HepG2 (cell line): ENCODE data around the gene SPACDR. TPM values are rescaled to one million over a fixed set of nuclear protein-coding genes. Genes with fewer than 3 reads are reported as not detected.

Experiments
- GABPA ChIP-seq, 2 experiments: IDR thresholded peaks; 2 replicates each; pipeline ENCODE4 v1.6.1; 2011 to 2016; ENCODE audit warnings: low read depth in 2 of 2, low read length in 1 of 2, missing biosample characterization in 1 of 2, missing genetic modification characterization in 1 of 2
- GATAD2A ChIP-seq: IDR thresholded peaks from 2 replicates; pipeline ENCODE4 v1.6.1; 2016
- HMG20B ChIP-seq: conservative IDR thresholded peaks from 2 replicates; pipeline ENCODE4 v1.6.1; 2016; ENCODE audit warnings: missing genetic modification reagents, missing compliant biosample characterization
- HMGXB3 ChIP-seq: sonication (generic); formaldehyde crosslinking; IDR thresholded peaks from 2 replicates; pipeline ENCODE4 v1.4.0; 2020; ENCODE audit warnings: missing genetic modification reagents, borderline replicate concordance
- MTA1 ChIP-seq: sonication (generic); formaldehyde crosslinking; IDR thresholded peaks from 2 replicates; pipeline ENCODE4 v1.4.0; 2020; ENCODE audit warnings: missing genetic modification reagents, mild to moderate bottlenecking, borderline replicate concordance
- NR1H2 ChIP-seq: sonication (generic); formaldehyde crosslinking; IDR thresholded peaks from 2 replicates; pipeline ENCODE4 v1.8.1; 2022; ENCODE audit warnings: low read depth, missing genetic modification reagents, borderline replicate concordance
- ONECUT2 ChIP-seq: sonication (generic); formaldehyde crosslinking; IDR thresholded peaks from 2 replicates; pipeline ENCODE4 v1.4.0; 2020; ENCODE audit warnings: missing genetic modification reagents
- SRSF1 ChIP-seq: fragments of 200-400 bp; formaldehyde crosslinking; optimal IDR thresholded peaks from 2 replicates; pipeline ENCODE3; 2017; ENCODE audit warnings: mild to moderate bottlenecking, low read depth, low read length, moderate library complexity
- U2AF2 ChIP-seq: fragments of 200-400 bp; formaldehyde crosslinking; IDR thresholded peaks from 2 replicates; pipeline ENCODE4 v1.6.1; 2017; ENCODE audit warnings: low read depth, mild to moderate bottlenecking, low read length
- ZBTB10 ChIP-seq: sonication (generic); formaldehyde crosslinking; IDR thresholded peaks from 2 replicates; pipeline ENCODE4 v1.4.0; 2020; ENCODE audit warnings: missing genetic modification reagents, borderline replicate concordance
- ZBTB44 ChIP-seq: sonication (generic); formaldehyde crosslinking; IDR thresholded peaks from 2 replicates; pipeline ENCODE4 v1.4.0; 2020; ENCODE audit warnings: missing genetic modification reagents
- ZNF124 ChIP-seq: sonication (generic); formaldehyde crosslinking; IDR thresholded peaks from 2 replicates; pipeline ENCODE4 v1.4.0; 2020; ENCODE audit warnings: missing genetic modification reagents
- ZNF362 ChIP-seq: sonication (generic); formaldehyde crosslinking; IDR thresholded peaks from 2 replicates; pipeline ENCODE4 v1.4.0; 2020; ENCODE audit warnings: missing genetic modification reagents, mild to moderate bottlenecking, borderline replicate concordance
- ZNF639 ChIP-seq: conservative IDR thresholded peaks from 2 replicates; pipeline ENCODE4 v1.6.1; 2018; ENCODE audit warnings: missing genetic modification reagents
- ZSCAN21 ChIP-seq: sonication (generic); formaldehyde crosslinking; IDR thresholded peaks from 2 replicates; pipeline ENCODE4 v1.8.0; 2022; ENCODE audit warnings: mild to moderate bottlenecking, missing genetic modification reagents, moderate library complexity, borderline replicate concordance
- polyA plus RNA-seq, 8 experiments: library from polyadenylated mRNA; depleted of rRNA in 3 of 8; stranded (reverse) in 7 of 8; unstranded in 1 of 8; fragments of >200 nt; fragmentation: Illumina TruSeq in 4 of 8; extraction: Trizol in 4 of 8; gene quantifications; 2 replicates each; pipeline versions ENCODE4 v1.2.1 to v1.2.3, GENCODE V29; 2011 to 2016; ENCODE audit warnings: low read depth in 4 of 8, missing spikeins in 1 of 8, mixed read lengths in 1 of 8; ENCODE audit not compliant: insufficient read depth in 1 of 8
- total RNA-seq, 5 experiments: library from RNA; depleted of rRNA; stranded (reverse); fragments of >200 nt; fragmentation: Illumina TruSeq; extraction: Trizol; gene quantifications; 2 replicates each; pipeline ENCODE4 v1.2.3, GENCODE V29; 2016; ENCODE audit warnings: low read depth in 1 of 5

SPACDR gene
- total and polyA plus RNA-seq, 2 of the 13 experiments (the other 11 are each of a cell fraction or from before 2014, with no cell fraction given): 0.41 TPM; not detected in 1

GRCh38 chr7:100509231-100509630 is 45.2 kb upstream of the SPACDR start (continued):
- TF ChIP-seq GABPA (IDR thresholded peaks at IDR 0.05; ENCODE audit: low read depth, low read length) (no peak), GABPA (CRISPR knock-in tag; IDR thresholded peaks at IDR 0.05; ENCODE audit: low read depth) (peak; percentile 26; the same call in 1 of the 2 replicates), ZBTB10 (no peak), ZNF639 (CRISPR knock-in tag) (no peak), ONECUT2 (CRISPR knock-in tag) (no peak), ZSCAN21 (CRISPR knock-in tag) (no peak), GATAD2A (CRISPR knock-in tag) (0 out of 2 replicates have a peak, but pooled peaks have one; percentile 9), ZBTB44 (CRISPR knock-in tag) (no peak), HMGXB3 (no peak), HMG20B (CRISPR knock-in tag) (no peak), SRSF1 (no peak), MTA1 (no peak), NR1H2 (CRISPR knock-in tag) (no peak), ZNF362 (CRISPR knock-in tag) (no peak), ZNF124 (CRISPR knock-in tag) (no peak), U2AF2 (no peak)
